ENCODE results near the gene RASA4.
"Not testable (repeated sequence)": the region's sequence is repeated elsewhere in the genome, so short reads cannot be mapped to it uniquely, and the experiment has no call there.

DNA sequence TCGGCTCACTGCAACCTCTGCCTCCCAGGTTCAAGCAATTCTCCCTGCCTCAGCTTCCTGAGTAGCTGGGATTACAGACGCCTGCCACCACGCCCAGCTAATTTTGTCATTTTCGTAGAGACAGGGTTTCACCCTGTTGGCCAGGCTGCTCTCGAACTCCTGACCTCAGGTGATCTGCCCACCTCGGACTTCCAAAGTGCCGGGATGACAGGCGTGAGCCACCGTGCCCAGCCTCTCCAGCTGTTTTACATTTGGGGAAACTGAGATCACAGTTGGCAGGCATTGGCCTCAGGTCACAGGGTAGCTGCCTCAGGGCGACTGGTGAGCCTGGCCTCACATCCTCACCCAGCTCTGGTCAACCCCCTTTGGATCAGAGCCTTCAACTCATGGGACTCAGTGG, 6.8 kb downstream of the RASA4 start:
- TF ChIP-seq, protein P1, sequence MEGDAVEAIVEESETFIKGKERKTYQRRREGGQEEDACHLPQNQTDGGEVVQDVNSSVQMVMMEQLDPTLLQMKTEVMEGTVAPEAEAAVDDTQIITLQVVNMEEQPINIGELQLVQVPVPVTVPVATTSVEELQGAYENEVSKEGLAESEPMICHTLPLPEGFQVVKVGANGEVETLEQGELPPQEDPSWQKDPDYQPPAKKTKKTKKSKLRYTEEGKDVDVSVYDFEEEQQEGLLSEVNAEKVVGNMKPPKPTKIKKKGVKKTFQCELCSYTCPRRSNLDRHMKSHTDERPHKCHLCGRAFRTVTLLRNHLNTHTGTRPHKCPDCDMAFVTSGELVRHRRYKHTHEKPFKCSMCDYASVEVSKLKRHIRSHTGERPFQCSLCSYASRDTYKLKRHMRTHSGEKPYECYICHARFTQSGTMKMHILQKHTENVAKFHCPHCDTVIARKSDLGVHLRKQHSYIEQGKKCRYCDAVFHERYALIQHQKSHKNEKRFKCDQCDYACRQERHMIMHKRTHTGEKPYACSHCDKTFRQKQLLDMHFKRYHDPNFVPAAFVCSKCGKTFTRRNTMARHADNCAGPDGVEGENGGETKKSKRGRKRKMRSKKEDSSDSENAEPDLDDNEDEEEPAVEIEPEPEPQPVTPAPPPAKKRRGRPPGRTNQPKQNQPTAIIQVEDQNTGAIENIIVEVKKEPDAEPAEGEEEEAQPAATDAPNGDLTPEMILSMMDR (IDR thresholded peaks at IDR 0.05; ENCODE audit: borderline replicate concordance, extremely low read depth, low read length, poor library complexity, severe bottlenecking) = not testable (repeated sequence)
- TF ChIP-seq EZH2 (IDR thresholded peaks at IDR 0.05; ENCODE audit: borderline replicate concordance, low read depth, low read length, severe bottlenecking) = not testable (repeated sequence)
